ENCODE measurements around the gene SLX4.
"Not testable (repeated sequence)": the region's sequence is repeated elsewhere in the genome, so short reads cannot be mapped to it uniquely, and the experiment has no call there.

Gene SLX4

DNA sequence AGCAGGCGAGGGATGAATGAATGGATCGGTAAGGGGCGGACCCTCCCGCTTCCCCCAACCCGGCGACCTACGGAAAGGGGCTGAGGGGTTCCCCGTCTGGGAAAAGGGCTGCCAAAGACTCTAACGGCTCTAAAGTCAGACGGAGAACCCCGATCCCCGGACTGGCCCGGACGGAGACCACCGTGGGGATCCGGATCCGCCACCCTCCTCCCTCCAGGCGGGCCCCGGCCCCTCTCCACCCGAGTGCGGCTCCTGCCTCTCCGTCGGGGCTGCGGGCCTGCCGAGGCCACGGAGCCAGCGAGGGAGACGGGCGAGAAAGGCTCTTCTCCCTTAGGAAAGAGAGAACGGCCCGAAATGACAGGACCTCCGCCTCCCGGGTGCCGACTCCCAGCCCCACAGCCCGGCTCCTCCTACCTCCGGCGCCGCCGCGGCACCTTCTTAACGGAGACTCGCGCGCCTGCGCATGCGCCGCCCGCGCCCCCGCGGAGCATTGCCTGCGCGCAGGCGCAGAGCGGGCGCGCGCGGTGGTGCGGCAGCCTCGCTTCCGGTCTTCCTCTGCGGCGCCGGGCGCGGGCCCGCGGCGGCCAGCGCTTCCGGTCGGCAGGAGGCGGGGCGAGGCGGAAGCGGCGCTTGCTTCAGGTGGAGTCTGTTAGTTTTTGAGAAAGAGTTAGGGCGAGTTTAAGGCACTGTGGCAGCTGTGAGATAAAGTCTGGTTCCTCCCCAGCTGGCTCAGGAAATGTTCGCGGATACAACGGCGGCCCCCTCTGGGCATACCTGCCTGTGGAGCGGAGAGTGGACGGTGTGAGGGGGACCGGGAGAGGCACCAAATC lies at the start of gene SLX4:
TSS of gene SLX4 (minus strand) at position 461 of the 830 bp plus-strand sequence. CDS start 2,642 bp downstream, outside the sequence.
- DNase-seq = peak; percentile 93

DNA sequence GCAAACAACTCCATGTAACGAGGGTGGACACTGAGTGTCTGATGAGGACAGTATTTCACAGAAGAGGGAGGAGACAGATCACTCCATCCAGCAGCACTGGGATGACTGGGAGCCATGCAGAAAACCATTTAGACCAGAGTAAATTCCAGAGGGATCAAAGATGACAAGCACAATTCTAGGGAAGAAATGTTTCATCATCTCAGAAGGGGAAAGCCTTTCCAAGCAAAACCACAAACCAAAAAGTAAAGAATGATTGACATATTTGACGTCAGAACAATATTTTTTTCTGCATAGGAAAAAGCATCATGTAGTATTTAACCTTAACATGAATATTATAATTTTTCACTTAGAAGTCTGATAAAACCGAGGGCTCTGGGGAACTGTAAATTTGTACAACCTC lies 47.8 kb upstream of the SLX4 start:
- no peak for DNase-seq

DNA sequence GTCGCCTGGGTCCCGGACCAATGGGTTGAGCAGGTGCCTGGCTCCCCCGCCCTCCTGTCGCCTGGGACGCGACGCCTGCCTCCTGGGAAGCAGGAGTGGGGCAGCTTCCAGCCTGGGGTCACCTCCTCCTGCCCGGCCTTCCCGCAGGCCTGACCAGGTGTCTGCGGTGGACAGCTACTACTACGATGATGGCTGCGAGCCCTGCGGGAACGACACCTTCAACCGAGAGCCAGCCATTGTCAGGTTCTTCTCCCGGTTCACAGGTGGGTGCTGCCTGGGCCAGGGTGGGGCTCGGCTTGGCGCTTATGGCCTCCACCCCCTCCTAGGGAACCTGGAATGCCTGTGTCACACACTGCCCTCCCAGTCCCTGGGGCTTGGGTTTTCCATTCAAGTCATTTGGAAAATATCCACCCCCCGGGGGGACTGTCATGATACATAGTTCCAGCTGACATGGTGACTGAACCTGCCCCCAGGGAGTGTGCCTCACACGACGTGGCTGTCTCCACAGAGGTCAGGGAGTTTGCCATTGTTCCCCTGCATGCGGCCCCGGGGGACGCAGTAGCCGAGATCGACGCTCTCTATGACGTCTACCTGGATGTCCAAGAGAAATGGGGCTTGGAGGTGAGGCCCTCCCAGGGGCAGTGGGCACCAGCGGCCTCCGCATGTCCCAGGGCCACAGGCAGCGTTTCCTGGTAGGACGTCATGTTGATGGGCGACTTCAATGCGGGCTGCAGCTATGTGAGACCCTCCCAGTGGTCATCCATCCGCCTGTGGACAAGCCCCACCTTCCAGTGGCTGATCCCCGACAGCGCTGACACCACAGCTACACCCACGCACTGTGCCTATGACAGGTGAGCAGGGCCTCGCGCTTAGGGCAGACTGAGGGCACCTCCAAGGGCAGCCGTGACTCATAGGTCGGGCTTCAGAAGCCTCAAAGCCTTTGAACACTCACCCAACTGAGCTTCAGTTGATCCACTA lies 45.4 kb upstream of the SLX4 start:
- DNase-seq = no peak

GRCh38 chr16:3656160-3656490 lies 44.7 kb upstream of the SLX4 start:
- DNase-seq = not testable (repeated sequence)

GRCh38 chr16:3655396-3656159 lies 44.2 kb upstream of the SLX4 start:
- no peak for DNase-seq

DNA sequence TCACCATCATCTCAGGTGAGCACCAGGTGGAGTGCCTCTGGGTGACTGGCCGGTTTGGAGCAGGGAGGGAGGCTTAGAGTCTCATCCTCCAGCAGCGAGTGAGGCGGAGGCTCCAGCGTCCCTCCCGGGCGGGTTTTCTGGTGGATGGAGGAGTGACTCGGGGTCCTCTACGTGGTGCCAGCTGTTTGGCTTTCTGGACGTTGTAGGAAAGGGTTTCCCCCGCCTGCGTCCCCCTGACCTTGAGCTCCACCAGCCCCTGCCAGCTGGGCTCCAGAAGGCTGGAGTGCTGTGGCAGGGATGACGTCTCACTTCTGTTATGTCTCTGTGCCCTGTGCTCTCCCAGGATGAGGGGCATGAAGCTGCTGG lies 43.6 kb upstream of the SLX4 start:
- DNase-seq = no peak

GRCh38 chr16:3654249-3654991 lies 43.0 kb upstream of the SLX4 start, which contains the start of gene DNASE1:
Gene DNASE1 (plus strand): TSS chr16:3654691. CDS start chr16:3655374, 683 bp downstream.
- DNase-seq = peak; percentile 60

GRCh38 chr16:3652373-3653195 lies 41.2 kb upstream of the SLX4 start:
- DNase-seq = no peak

DNA sequence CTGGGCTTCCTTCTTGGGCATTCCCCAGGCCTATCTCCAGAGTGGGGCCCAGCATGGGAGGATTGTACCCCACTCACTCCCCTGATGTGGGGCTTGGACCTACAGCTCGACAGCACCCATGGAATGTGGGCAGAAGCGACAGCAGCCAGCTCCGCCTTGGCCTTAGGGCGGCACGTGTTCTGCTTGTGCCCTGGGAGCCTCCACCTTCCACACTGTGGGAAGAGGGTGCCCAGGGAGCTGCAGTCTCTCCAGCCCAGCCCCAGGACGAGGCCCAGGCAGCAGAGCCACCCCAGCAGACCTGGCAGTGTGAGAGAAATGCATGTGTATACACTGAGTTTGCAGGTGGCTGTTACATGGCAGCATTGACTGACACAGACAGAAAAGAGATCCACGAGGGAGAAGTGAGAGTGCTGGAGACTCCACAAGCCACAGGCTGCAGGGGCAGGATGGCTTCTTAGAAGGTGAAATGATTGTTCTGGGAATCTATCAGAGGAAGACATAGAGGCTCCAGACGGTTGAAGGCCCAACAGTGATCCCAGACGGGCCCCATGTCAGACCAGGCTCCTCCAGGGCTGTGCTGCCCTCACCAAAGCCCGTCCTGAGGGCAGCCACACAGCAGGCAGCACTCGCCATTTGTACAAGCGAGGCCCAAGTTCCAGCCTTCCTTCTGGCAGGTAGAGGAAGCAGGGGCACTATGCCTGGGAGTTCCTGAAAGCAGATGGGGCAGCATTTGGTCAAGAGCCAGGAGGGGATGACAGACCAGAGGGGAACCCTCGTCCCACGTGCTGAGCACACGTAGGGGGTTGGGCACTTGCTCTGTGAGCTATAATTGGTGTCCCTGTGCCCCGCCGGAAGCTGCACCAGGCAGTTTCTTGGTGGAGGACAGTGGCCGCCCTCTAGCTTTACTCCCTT lies 40.3 kb upstream of the SLX4 start:
- DNase-seq = no peak

DNA sequence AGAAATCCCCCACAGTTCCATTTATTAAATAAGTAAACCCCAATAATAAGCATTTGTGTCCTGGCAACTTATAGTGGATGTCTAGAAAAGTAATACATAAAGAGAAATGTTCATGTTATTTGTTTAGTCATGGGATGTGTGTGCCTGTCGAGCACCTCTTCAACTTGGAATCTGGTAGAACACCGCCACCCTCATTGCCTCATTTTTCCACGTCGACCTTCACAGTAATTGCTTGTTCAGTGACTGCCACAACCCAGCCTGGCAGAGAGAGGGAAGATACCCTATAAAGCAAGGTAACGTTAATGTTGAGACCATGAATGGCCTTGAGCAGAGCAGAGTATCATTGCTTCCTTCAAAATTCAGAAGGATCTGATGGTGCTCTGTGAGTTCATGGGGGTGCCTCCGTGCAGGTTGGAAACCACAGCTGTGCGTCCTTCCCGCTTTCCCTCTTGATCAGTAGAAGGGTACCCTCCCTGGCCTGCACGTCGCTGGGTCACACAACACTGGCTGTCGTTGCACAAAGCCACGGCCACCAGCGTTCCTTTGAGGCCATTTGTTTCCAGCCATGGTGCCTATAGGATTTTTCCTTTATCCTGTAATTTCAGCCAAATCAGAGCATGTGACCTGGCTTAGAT lies 39.3 kb upstream of the SLX4 start:
- DNase-seq = no peak

- no peak for DNase-seq
Measured at GRCh38 chr16:3646348-3646920, 35.0 kb upstream of the SLX4 start.

- DNase-seq = no peak
Measured at GRCh38 chr16:3645504-3646347, 34.3 kb upstream of the SLX4 start.

- DNase-seq = no peak
Measured at GRCh38 chr16:3645108-3645503, 33.7 kb upstream of the SLX4 start.

DNA sequence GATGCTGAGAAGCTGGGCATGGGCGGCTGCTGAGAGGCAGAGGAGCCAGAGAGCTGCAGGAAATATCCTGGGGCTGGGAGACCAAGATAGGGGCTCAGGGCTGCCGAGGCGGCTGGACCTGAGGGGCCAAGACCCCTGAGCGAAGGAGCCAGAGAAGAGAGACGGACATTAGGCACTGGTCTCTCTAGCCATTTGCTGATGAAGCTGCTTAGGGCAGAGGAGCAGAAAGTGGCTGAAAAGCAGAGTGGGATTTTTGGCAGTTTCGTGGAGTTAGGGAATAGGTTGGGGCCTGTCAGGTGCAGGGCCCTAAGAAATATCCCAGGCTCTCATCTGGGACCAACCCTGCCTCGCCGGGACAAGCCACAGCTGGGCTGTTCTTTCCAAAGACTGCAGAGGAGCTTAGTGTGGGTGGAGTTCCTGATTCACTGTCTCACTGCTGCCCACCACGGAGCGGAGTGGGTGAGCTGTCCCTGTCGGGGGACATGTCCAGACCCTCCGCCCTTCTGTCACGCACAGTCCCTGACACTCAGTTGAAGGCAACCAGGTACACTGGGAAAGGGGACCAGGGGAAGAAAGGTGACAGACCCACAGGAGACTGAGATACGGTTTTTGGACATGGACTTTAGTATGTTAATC lies 31.8 kb upstream of the SLX4 start:
- no peak for DNase-seq

DNA sequence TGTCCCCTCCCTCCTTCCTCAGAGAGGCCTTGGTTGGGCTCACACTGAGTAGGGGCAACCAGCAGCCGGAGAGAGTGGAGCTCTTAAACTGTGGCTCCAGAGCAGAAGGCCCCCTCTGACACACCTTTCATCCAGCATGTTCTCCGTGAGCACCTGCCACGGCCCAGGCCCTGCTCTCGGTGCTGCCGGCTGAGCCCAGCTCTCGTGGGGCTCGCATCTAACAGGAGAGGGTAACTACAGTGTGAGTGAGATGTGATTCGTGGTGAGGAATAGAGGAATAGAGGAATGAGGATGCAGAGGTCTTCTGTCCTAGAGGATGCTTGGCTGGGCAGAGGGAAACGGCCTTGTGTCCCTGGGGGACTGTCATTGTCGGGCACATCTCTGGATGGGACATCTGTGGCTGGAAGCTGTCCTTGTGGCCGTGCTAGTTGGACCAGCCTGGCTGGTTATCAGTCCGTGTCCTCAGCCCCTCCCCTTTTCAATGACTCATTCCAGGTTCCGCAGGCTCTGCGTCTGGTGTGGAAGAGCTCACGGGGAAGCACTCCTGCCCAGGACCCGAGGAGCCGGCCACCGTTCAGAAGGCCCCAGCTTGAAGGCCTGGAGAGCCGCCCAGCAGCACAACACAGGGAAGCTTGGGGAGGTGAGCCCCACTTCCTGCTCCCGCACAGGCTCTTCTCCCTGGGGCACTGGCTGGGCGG lies 31.1 kb upstream of the SLX4 start:
- no peak for DNase-seq

DNA sequence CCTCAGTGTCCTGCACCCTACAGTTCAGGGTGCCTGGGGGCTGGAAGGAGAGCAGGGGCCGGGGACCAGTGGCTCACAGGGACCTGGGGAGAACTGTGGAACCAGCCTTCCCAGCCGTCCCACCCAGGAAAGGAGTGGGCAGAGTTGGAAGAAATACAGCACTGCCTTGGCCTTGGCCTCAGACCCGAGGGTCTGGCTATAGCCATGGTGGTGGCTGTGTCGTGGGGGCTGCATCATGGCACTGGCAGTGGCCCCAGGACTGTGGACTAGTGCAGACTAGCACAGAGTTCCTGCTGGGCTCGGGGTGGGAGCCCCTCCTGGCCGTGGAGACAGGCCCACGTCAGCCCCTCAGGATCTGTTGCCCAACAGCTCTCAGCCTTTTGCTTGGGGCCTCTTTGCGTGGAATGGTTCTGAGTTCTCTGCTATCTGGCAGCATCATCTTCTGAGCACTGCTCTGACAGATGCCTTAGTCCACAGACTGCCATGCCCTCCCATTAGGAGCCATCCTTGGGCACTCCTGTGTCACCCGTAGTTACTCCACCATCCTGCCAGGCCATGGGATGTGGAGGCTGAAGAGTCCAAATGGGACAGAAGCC lies 30.5 kb upstream of the SLX4 start:
- DNase-seq = no peak
